ENCODE data around the gene RALBP1.

GRCh38 chr18:9570255-9570654 is 94.9 kb downstream of the RALBP1 start:
- TF ChIP-seq CEBPB (IDR thresholded peaks at IDR 0.05; ENCODE audit: low read depth, low read length) (no peak), POLR2A (IDR thresholded peaks at IDR 0.05; ENCODE audit: low read depth, low read length) (no peak), CTCF (conservative IDR thresholded peaks at IDR 0.05; ENCODE audit: low read depth, low read length) (no peak), ELK1 (IDR thresholded peaks at IDR 0.05; ENCODE audit: borderline replicate concordance, low read depth, low read length) (no peak), NFE2L2 (IDR thresholded peaks at IDR 0.05; ENCODE audit: low read depth, low read length) (no peak), SMC3 (IDR thresholded peaks at IDR 0.05; ENCODE audit: low read depth, low read length) (no peak), MAZ (IDR thresholded peaks at IDR 0.05; ENCODE audit: borderline replicate concordance, low read depth, low read length) (no peak), RAD21 (IDR thresholded peaks at IDR 0.05; ENCODE audit: low read length) (no peak), BHLHE40 (IDR thresholded peaks at IDR 0.05; ENCODE audit: low read depth, low read length) (no peak), RFX5 (IDR thresholded peaks at IDR 0.05; ENCODE audit: low read depth, low read length) (no peak), MXI1 (IDR thresholded peaks at IDR 0.05; ENCODE audit: borderline replicate concordance, low read depth, low read length) (no peak), RCOR1 (IDR thresholded peaks at IDR 0.05; ENCODE audit: insufficient replicate concordance, low read length) (no peak), CHD1 (IDR thresholded peaks at IDR 0.05; ENCODE audit: low read depth, low read length) (no peak), MAFK (IDR thresholded peaks at IDR 0.05; ENCODE audit: low read depth, low read length) (no peak)
